Stimulated activated CD4-positive, alpha-beta T cell treated with anti-CD3 and anti-CD28 coated beads, Interleukin-15, amount 100 ng/mL, for 1 hour (primary cell): ENCODE results near the gene ARL2BP.

Source experiments
- DNase-seq, 2 donors: peaks; one replicate each; pipeline ENCODE4 v3.0.0-alpha.2; 2020; ENCODE audit warnings: low read depth in 1 of 2, low spot score in 1 of 2

ARL2BP gene

DNA sequence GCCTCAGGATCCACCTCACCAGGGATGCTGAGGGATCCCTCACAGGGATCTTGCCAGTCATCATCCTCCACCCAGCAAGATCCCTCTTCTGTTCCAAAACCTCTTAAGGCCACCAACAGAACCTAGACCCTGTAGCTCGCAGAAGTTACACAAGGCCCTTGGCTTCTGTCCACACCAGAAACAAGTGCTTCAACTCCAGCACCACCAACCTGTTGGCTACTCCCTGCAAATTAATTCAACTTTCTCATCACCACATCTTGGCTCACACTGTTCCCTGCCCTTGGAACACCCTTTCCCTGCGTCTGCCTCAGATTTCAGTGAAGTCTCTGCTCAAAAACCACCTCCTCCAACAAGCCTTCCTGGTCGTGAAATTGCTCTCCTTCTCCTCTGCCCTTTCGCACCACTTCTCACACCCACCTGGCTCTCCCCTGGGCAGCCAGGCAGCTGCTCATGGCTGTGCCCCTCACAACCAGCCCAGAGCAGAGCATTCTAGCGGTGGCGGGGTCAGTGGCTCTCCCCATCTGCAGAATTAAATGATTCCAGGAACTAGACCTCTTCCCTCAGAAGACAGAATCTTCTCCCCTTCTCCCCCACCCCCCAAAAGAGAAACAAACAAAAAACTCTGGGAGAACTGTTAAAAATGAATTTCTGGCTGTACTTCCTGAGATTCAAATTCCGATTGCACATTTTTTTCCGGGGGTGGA lies 37.6 kb downstream of the ARL2BP start:
- DNase-seq, result no peak

DNA sequence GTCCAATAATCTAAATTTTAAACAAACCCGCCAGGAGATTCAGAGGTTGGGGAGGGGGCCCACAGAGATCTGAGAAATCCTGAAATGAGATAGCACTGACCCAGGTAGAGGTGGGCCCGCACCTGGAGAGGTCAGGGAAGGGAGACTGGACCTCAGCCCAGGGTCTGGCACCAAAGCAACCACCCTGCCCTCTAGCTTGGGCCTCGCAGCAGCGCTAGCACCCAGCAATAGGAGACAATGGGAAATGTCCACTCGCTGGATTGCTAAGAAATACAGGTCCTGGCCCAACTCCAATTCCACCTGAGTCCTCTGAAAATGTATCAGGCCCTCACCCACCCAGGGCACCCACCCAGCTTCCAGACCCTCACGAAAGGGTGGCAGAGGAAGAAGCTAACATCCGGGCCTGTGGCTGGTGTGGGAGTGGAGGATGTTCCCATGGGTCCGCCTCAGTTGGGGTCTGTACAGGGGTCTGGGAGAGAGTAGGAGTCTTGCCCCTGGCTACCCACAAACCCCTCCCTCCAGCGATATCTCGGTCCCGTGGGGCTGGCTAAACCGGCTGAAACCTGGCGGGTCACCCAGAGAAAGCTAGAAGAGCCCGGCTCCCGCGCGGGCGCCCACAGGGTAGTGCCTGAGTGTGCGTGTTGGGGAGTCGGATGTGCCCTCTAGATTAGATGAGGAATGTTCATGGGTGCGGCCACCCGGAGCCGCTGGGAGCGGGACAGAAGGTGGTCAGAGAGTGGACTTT lies 38.3 kb downstream of the ARL2BP start:
- DNase-seq, result no peak

DNA sequence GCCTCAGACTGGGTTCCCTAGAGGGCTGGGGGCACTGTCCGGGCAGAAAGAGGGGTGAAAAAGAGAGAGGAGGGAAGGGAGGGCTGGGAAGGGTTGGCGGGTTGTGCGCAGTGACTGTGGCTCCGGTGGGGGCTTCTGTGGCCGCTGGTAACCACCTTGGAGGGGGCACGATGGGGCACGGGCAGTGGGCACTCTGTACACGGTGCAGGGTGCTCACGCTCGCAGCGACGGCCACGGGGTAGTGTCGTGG lies 38.8 kb downstream of the ARL2BP start:
- DNase-seq, result no peak

DNA sequence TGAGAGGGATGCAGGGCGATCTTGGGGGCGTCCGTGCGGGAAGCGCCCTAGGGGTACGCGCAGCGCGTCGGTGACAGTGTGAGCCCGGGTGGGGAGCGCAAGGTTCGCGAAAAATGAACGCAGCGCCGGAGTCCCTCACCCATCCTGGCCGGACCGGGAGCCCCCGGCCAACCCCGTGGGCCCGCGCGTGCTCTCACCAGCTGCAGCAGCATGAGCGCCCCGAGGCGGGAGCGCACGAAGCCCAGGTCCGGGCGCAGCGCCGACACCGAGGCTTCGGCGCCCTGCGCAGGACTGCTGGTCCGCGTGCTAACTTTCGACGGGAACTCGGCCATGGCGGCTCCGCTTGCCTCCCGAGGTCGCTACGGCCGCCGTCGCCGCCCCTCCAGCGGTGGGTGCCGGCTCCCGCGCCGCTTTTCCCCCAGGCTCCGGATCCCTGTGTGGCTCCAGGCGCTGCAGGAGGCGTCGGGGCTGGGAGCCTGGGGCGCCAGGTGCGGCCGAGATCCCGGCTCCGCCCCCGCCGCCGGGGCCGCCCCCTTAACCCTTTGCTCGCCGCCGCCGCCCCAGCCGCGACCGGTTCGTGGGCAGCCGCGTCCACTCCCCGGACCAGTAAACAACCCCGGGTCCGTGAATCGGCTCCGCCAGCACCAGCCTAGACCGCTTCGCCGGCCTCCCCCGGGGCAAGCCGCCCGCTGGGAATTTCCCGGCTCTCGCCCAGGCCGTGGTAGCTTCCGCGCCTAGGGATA lies 39.3 kb downstream of the ARL2BP start, which contains the start of gene PLLP:
TSS of gene PLLP (minus strand) at position 464 of the 743 bp plus-strand sequence. CDS start at position 332, 132 bp downstream.
- peak in 1 of 2 donors; percentile 50 for DNase-seq

DNA sequence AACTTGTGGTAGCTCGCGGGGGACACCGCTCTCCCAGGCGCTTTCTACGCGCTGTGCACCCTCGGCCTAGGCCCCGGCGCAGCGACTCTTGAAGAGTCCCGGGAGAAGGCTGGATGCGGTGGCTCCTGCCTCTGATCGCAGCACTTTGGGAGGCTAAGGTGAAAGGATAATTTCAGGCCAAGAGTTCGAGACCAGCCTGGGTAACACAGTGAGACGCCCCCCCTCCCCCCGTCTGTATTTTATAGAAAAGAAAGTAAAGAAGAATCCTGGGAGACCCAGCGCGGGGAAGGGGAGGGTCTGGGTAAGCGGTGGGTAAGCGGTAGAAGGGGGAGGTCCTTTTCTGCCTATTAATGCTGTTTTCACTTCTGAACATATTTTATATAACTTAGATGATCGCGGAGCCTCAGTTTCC lies 39.9 kb downstream of the ARL2BP start:
- DNase-seq, result no peak

DNA sequence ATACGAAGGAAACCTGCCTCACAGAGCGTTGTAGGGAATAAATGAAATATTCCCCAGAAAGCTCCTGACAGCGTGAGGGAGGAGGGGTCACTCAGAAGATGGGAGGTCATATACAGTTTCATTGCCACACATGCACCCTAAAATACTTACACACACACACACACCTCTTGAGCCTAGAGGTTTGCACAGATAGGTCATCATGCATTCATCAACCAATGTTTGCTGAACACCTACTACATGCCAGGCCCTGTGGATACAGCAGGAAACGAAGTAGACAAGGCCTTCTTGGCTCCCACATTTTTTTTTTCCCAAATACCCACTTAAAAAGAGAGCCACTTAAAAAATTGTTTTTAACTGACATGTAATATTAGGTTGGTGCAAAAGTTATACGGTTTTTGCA lies 40.3 kb downstream of the ARL2BP start:
- DNase-seq, result no peak

DNA sequence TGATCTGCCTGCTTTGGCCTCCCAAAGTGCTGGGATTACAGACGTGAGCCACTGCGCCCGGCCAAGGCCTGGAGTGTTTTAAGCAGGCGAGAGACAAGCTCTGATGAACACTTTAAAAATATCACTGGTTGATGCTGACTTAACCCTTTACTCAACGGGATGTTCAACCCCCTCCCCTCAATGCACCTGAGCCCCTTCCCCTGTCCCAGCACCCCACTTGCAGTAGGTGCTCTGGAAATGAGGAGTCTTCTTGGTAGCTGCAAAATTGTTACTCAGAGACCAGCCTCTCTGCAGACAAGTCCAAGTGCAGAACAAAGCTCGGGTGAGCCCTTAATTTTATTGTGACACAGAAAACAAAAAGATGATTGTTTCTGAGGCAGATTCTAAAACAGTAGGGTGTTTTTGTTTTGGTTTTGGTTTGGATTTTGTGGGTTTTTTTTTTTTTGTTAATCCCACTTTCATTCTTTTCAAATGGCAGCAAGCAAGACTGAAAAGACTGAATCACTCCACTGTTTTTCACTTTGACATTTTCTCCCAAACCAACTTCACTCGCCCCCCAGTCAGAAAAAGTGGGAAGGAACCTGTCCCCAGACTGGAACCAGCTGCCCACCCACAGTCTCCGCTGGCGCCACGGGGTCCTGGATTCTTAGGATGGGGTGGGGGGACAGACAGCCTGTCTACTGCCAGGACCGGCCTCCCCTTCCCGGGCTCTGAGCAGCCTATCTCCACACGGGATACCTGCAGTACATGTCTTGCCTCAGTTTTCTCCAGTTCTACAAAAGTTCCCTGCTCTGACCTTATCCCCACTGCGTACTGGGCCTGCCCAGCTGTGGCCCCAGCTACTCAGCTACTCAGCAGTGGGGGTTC lies 44.6 kb downstream of the ARL2BP start:
- no peak for DNase-seq

DNA sequence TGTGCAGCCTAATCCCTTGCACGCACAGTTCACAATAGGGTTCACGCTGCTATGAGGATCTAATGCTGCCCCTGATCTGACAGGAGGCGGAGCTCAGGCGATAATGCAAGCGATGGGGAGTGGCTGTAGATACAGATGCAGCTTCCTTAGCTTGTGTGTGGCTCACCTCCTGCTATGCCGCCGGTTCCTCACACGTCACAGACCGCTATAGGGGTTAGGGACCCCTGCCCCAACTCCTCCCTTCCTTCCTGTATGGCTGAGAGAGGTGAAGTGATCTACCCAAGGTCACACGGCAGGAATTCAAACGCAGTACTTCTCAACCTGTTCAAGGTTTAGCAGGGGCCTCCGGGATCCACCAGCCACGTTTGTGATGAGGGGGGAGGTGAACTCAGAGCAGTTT lies 52.8 kb downstream of the ARL2BP start:
- no peak for DNase-seq

DNA sequence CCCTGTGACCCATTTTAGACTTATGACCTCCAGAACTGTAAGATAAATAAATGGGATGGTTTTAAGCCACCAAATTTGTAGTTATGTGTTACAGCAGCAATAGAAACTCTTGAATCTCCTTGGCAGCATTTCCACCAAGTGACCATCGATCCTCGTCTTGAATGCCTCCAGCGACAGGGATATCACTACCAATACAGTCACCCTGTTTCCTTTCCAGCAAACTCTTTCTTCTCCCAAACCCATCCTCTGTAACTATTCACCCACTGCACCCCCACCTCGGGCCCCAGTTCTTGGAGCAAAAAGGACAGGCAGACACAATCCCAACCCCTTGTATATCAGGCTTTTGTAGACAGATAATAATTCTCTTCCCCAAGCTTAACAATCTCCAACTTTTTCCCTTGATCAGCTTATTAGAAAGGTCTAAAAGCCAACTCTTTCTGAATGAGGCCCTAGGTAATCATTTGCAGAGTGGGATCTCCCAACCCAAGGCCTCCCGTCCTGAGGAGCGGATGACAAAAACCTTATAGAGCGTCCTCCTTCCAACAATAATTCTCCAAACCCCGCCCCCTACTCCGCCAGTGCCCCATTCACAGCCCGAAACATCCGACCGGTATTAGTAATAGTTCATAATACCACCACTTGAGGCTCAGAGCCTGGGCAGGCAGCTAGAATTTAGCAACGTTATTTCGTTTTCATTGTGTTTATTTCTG lies 54.1 kb downstream of the ARL2BP start:
- peak in 1 of 2 donors; percentile 9 for DNase-seq

DNA sequence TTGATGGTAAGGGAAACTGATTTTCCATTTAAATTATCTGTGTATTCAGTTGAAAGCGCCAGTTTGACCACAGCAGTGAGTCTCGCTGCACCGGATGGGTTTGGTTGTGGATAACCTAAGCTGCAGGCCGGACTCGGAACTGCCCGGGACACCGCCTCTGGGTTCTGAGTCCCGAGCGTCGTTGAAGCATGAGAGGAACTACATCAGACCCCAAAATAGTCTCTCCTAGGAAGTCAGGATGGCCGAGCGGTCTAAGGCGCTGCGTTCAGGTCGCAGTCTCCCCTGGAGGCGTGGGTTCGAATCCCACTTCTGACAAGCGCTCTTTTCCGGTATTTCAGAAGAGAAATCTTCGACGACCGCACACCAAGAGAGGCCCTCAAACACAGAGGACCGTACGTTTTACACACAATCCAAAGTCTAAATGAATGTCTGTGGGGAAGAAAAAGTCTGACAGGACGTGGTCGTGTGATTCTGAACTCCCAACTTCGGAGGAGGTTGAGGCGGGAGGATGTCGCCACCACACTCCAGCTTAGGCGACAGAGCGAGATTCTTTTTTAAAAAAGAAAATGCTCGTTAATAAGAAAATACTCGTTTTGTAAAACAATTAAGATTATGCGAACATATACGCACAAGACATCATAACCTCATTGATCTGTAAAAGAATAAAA lies 54.8 kb downstream of the ARL2BP start:
- peak; percentile 63 to 67 for DNase-seq

DNA sequence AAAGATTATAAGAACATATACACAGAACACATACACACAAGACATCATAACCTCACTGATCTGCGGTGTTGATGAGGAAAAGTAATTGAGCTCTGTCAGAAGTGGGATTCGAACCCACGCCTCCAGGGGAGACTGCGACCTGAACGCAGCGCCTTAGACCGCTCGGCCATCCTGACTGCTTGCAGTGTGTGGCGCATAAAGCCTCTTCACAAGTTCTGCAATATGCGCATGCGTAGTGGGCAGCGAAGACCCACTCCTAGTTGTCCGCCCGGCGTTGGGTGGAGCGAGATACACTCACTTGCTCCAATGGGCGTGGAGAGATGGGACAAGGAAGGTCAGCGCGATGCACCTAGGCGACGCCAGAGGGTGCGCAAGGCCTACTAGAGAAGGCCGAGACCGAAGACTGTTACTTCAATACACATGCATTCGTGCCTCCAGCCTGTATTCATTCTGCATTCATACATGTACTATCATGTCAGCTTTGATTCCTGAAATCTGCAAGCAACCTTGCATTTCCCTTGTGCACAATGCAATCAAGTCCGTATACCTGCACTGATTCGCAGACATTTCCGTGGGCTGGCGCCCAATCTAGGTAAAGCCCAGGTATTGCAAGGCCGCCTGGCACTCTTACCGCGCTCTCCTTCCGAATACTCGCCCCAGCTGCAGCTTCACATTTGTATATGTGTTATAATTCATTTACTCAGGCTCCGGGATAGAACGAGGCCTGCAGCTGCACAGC lies 55.5 kb downstream of the ARL2BP start:
- DNase-seq, result peak; percentile 97 to 99

DNA sequence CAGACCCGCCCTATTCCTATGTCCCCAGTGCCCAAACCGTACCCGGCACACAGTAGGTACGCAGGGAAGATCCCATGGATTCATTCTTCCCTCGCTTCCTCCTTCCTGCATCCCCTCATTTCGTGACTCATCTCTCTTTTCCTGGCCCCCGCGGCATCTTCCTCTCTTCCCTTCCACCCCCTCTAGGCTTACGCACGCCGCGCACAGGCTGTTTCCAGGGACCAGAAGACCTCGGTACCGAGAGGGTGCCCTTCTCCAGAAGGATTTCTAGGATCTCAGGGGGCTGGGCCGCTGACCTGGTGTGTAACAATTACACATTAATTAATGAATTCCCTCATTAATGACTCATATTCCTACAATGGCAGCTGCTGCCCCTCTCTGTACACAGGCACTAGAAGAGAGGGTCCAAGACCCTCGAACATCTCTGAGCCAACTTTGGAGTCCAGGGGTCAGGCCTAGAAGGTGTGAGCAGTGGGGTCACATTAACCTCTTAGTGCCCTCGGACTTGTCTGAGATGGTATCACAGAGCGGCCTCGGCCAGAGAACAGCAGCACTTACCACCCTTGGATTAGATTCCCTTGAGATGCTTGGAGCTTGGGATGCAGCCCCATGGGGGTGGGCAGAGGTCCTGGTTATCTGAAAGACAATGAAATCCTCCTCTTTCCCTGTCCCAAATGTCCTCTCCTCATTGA lies 56.2 kb downstream of the ARL2BP start:
- no peak for DNase-seq
